ENCODE results near the gene RMND1. TPM values are rescaled to one million over a fixed set of nuclear protein-coding genes. Genes with fewer than 3 reads are reported as not detected.

RMND1 gene
- total and polyA plus RNA-seq, 2 of the 13 experiments (the other 11 are each of a cell fraction or from before 2014, with no cell fraction given) = 34.0 to 72.5 TPM

DNA sequence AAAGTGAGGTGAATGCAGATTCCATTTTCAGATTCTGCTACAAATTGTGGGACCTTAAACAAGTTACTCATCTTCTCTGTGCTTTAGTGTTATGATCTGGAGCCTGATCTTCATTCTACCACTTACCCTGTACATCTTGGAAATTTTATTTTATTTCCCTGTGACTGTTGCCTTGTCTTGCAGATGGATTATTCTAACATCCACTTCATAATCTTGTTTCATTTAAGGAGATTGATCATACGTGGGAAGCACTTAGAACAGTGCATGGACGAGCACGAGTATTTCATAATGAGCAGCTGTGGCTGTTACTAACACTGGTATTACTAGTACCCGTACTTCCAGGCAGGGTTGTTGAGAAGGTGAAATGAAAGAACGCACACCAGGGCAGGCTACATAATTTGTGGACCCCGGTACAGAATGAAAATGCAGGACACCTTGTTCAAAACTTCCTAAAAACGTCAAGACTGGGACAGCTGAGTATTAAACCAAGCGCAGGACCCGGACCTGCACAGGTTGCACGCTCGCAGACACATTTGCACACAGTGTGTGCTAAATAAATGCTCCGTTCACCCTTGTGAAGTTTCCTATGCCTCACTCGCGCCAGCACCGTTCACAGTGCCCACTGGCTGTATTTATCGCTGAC, 41.4 kb upstream of the RMND1 start (continued):
- TF ChIP-seq, protein P1, sequence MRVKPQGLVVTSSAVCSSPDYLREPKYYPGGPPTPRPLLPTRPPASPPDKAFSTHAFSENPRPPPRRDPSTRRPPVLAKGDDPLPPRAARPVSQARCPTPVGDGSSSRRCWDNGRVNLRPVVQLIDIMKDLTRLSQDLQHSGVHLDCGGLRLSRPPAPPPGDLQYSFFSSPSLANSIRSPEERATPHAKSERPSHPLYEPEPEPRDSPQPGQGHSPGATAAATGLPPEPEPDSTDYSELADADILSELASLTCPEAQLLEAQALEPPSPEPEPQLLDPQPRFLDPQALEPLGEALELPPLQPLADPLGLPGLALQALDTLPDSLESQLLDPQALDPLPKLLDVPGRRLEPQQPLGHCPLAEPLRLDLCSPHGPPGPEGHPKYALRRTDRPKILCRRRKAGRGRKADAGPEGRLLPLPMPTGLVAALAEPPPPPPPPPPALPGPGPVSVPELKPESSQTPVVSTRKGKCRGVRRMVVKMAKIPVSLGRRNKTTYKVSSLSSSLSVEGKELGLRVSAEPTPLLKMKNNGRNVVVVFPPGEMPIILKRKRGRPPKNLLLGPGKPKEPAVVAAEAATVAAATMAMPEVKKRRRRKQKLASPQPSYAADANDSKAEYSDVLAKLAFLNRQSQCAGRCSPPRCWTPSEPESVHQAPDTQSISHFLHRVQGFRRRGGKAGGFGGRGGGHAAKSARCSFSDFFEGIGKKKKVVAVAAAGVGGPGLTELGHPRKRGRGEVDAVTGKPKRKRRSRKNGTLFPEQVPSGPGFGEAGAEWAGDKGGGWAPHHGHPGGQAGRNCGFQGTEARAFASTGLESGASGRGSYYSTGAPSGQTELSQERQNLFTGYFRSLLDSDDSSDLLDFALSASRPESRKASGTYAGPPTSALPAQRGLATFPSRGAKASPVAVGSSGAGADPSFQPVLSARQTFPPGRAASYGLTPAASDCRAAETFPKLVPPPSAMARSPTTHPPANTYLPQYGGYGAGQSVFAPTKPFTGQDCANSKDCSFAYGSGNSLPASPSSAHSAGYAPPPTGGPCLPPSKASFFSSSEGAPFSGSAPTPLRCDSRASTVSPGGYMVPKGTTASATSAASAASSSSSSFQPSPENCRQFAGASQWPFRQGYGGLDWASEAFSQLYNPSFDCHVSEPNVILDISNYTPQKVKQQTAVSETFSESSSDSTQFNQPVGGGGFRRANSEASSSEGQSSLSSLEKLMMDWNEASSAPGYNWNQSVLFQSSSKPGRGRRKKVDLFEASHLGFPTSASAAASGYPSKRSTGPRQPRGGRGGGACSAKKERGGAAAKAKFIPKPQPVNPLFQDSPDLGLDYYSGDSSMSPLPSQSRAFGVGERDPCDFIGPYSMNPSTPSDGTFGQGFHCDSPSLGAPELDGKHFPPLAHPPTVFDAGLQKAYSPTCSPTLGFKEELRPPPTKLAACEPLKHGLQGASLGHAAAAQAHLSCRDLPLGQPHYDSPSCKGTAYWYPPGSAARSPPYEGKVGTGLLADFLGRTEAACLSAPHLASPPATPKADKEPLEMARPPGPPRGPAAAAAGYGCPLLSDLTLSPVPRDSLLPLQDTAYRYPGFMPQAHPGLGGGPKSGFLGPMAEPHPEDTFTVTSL (CRISPR knock-in tag; IDR thresholded peaks at IDR 0.05; ENCODE audit: borderline replicate concordance) = no peak
- TF ChIP-seq, protein P2, sequence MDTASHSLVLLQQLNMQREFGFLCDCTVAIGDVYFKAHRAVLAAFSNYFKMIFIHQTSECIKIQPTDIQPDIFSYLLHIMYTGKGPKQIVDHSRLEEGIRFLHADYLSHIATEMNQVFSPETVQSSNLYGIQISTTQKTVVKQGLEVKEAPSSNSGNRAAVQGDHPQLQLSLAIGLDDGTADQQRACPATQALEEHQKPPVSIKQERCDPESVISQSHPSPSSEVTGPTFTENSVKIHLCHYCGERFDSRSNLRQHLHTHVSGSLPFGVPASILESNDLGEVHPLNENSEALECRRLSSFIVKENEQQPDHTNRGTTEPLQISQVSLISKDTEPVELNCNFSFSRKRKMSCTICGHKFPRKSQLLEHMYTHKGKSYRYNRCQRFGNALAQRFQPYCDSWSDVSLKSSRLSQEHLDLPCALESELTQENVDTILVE (CRISPR knock-in tag; IDR thresholded peaks at IDR 0.05) = no peak
- TF ChIP-seq ZNF709 (CRISPR knock-in tag; IDR thresholded peaks at IDR 0.05) (no peak), TBX2 (CRISPR knock-in tag; IDR thresholded peaks at IDR 0.05; ENCODE audit: borderline replicate concordance) (0 out of 2 replicates have a peak, but pooled peaks have one; percentile 12), ZNF749 (CRISPR knock-in tag; IDR thresholded peaks at IDR 0.05; ENCODE audit: borderline replicate concordance) (no peak; the same call in 1 of the 2 replicates), DNMT3B (CRISPR knock-in tag; conservative IDR thresholded peaks at IDR 0.05) (no peak), KMT2B (CRISPR knock-in tag; IDR thresholded peaks at IDR 0.05) (no peak), NR2F2 (IDR thresholded peaks at IDR 0.05; ENCODE audit: borderline replicate concordance, low read depth) (no peak), ZNF33A (CRISPR knock-in tag; IDR thresholded peaks at IDR 0.05; ENCODE audit: borderline replicate concordance) (no peak), CBX1 (IDR thresholded peaks at IDR 0.05; ENCODE audit: low read depth) (no peak), CHCHD3 (CRISPR knock-in tag; IDR thresholded peaks at IDR 0.05) (no peak), FIP1L1 (IDR thresholded peaks at IDR 0.05; ENCODE audit: borderline replicate concordance, insufficient read depth, low read depth, low read length) (no peak)
- TF ChIP-seq, protein P3, sequence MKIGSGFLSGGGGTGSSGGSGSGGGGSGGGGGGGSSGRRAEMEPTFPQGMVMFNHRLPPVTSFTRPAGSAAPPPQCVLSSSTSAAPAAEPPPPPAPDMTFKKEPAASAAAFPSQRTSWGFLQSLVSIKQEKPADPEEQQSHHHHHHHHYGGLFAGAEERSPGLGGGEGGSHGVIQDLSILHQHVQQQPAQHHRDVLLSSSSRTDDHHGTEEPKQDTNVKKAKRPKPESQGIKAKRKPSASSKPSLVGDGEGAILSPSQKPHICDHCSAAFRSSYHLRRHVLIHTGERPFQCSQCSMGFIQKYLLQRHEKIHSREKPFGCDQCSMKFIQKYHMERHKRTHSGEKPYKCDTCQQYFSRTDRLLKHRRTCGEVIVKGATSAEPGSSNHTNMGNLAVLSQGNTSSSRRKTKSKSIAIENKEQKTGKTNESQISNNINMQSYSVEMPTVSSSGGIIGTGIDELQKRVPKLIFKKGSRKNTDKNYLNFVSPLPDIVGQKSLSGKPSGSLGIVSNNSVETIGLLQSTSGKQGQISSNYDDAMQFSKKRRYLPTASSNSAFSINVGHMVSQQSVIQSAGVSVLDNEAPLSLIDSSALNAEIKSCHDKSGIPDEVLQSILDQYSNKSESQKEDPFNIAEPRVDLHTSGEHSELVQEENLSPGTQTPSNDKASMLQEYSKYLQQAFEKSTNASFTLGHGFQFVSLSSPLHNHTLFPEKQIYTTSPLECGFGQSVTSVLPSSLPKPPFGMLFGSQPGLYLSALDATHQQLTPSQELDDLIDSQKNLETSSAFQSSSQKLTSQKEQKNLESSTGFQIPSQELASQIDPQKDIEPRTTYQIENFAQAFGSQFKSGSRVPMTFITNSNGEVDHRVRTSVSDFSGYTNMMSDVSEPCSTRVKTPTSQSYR (CRISPR knock-in tag; IDR thresholded peaks at IDR 0.05; ENCODE audit: borderline replicate concordance) = no peak
- TF ChIP-seq, protein P4, sequence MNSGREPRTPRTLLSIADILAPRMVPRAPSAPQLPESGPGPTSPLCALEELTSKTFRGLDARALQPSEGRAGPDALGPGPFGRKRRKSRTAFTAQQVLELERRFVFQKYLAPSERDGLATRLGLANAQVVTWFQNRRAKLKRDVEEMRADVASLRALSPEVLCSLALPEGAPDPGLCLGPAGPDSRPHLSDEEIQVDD (CRISPR knock-in tag; IDR thresholded peaks at IDR 0.05; ENCODE audit: borderline replicate concordance) = no peak
- TF ChIP-seq, protein P5, sequence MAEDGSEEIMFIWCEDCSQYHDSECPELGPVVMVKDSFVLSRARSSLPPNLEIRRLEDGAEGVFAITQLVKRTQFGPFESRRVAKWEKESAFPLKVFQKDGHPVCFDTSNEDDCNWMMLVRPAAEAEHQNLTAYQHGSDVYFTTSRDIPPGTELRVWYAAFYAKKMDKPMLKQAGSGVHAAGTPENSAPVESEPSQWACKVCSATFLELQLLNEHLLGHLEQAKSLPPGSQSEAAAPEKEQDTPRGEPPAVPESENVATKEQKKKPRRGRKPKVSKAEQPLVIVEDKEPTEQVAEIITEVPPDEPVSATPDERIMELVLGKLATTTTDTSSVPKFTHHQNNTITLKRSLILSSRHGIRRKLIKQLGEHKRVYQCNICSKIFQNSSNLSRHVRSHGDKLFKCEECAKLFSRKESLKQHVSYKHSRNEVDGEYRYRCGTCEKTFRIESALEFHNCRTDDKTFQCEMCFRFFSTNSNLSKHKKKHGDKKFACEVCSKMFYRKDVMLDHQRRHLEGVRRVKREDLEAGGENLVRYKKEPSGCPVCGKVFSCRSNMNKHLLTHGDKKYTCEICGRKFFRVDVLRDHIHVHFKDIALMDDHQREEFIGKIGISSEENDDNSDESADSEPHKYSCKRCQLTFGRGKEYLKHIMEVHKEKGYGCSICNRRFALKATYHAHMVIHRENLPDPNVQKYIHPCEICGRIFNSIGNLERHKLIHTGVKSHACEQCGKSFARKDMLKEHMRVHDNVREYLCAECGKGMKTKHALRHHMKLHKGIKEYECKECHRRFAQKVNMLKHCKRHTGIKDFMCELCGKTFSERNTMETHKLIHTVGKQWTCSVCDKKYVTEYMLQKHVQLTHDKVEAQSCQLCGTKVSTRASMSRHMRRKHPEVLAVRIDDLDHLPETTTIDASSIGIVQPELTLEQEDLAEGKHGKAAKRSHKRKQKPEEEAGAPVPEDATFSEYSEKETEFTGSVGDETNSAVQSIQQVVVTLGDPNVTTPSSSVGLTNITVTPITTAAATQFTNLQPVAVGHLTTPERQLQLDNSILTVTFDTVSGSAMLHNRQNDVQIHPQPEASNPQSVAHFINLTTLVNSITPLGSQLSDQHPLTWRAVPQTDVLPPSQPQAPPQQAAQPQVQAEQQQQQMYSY (CRISPR knock-in tag; IDR thresholded peaks at IDR 0.05) = no peak

All from HepG2 (cell line).